DMS153 treated with DMSO at 0.1 percent for 48 hours (cell line): ENCODE results near the gene FGF12.

Source experiments
- DNase-seq: peaks from one replicate; lab custom pipeline; 2025; ENCODE audit not compliant: unreplicated experiment; lab: John Stamatoyannopoulos, UW

Gene FGF12

DNA sequence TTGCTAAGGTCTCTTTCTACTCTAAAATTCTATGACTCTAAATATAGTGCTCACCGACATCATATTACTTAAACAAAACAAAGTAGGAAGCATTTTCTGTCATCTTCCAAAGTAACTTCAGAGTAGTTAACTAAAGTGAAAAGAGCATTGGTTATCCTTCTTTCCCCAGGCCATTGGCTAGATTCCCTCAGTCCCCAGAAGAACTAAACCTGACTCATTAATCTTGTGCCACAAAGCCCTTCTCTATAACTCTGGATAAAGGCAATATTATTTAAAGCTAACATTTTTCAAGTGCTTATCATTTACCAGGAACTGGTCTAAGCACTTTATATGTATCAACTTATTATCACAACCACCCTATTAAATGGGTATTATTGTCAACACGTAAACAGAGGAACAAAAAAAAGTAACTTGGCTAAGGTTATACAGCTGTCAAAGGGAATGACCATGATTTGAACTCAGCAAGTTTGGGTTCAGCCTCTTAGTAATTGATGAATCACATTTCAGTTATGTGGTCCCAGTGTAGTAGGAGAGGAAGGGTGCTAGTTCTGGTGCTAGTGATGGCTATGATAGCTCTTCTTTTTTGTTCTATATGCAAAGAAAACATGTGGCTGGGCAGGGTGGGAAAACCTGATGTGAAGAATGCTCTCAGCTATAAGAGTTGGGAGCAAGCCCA lies 304.9 kb downstream of the FGF12 start:
- no peak for DNase-seq

DNA sequence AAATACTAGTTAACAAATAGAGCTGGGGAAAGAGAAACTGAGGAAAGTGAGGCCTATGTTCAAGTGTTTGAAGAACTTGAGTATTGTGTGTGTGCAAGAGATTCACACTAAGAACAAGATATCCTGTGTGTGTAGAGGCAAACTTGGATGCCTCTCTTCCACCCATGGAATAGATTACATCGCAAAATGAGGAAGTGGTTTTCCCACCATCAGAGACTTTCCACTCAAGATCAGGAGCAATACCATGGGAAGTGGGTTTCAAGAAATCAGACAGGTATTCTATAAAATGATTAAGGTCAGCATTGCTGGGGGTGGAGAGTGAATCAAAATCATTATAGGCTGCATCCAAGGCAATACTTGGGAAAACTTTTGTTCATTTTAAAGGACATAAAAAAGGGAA lies 308.0 kb downstream of the FGF12 start:
- no peak for DNase-seq

DNA sequence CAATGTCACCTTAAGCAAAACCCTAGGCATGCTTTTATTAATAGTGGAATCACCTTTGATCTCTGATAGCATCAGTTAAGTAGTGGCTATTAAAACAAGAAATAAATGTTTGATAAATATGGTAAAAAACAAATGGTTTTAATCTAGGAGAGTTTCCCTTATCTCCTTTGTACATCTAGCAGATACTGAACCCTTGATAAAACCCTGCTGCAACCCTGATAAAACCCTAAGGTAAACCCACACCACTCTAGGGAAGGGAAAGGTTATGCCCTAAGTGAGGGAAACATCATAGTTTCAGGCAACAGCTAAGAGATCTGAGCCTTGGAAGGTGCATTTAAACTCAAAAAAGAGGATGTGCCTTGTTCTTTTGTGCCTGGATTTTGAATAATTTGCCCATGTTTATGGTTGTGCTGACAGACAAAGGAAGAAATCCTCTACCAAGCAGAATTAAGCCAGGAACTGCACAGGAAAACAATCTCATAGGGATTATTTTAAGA lies 309.7 kb downstream of the FGF12 start:
- no peak for DNase-seq

DNA sequence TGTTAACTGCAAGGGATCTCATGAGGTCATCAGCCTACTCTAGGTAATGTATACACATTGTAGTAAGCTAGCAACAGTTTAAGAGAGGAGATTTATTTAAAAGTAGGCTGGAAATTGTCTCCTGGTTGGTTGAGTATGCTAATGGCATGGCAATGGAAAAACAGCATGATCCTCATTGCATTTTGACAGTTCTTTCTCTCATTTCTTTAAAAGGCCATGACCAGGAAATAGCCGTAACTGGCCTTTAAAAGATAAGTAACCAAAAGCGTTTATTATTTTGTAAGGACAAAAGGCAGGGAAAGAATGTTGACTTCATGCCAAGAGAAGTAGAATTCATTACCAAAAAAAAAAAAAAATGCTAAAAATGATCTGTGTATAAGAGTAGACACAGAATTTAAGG lies 310.3 kb downstream of the FGF12 start:
- no peak for DNase-seq

DNA sequence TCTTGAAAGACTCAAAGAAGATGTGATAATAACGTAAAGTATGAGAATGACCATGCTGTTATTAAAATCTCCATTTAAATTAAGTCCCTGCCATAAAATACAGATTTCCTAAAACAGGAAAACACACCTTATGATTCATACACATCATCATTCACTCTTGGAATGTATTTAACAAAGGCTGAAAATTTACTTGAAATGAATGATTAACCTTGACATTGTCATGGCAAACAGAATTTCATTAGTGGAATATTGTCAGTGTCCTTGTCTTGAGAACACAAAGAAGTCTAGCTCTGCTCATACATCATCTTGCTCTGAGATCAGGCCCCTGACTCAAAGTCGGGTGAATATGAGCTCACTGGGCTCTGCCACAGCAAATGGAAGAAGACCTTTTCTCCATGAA lies 313.9 kb downstream of the FGF12 start:
- no peak for DNase-seq

DNA sequence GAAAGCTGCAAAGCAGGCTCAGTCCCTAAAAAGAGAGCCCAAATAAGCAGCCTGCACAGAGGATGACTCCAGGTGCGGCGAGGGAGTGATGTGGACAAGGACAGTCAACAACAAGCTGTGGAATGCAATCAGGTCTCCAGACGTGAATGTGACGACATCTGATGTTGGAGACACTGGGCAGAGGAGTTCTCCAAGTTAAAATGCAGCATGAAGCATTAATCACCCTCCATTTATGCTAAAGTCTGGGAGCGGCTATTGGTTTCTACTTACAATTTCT lies 316.7 kb downstream of the FGF12 start:
- DNase-seq: no peak

DNA sequence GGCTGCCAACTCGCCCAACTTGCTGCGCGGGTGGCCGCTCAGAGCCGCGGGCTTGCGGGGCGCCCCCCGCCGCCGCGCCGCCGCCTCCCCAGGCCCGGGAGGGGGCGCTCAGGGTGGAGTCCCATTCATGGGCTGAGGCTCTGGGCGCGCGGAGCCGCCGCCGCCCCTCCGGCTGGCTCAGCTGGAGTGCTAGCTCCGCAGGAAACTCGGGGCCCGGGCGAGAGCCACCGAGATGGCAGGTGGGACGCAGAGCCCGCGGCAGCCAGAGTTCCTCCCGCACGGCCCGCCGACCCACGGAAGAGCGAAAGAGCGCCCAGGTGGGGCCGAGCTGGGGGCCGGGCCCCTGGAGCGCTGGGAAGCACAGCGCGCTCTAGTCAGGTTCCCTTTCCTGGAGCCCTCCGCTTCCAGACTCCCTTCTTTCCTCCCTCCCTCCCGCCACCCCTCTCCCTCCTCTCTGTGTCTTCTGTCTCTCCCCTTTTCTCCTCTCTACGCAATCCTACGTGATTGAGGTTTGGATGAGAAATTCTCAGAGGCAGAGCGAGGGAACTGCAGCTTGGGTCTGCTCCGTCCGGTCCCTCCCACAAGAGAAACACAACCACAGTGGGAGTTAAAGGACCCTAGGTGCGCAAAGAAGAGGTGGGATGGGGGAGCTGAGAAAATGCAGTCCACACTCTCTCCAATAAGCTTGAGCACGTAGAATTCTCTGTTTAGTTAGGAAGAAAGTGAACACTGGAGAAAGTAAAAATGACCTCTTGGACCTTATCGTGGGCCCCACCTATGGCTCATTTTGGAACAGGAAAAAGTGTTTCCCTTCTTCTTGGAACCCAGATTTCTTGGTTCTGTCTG lies 317.3 kb downstream of the FGF12 start:
- peak; percentile 19 for DNase-seq

DNA sequence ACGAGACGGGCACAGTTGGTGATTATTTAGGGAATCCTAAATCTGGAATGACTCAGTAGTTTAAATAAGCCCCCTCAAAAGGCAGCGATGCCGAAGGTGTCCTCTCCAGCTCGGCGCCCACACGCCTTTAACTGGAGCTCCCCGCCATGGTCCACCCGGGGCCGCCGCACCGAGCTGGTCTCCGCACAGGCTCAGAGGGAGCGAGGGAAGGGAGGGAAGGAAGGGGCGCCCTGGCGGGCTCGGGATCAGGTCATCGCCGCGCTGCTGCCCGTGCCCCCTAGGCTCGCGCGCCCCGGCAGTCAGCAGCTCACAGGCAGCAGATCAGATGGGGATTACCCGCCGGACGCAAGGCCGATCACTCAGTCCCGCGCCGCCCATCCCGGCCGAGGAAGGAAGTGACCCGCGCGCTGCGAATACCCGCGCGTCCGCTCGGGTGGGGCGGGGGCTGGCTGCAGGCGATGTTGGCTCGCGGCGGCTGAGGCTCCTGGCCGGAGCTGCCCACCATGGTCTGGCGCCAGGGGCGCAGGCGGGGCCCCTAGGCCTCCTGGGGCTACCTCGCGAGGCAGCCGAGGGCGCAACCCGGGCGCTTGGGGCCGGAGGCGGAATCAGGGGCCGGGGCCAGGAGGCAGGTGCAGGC lies 318.0 kb downstream of the FGF12 start:
- no peak for DNase-seq

DNA sequence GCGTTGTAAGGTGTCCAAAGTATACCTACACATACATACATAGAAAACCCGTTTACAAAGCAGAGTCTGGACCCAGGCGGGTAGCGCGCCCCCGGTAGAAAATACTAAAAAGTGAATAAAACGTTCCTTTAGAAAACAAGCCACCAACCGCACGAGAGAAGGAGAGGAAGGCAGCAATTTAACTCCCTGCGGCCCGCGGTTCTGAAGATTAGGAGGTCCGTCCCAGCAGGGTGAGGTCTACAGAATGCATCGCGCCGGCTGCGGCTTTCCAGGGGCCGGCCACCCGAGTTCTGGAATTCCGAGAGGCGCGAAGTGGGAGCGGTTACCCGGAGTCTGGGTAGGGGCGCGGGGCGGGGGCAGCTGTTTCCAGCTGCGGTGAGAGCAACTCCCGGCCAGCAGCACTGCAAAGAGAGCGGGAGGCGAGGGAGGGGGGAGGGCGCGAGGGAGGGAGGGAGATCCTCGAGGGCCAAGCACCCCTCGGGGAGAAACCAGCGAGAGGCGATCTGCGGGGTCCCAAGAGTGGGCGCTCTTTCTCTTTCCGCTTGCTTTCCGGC lies 318.6 kb downstream of the FGF12 start:
- no peak for DNase-seq

DNA sequence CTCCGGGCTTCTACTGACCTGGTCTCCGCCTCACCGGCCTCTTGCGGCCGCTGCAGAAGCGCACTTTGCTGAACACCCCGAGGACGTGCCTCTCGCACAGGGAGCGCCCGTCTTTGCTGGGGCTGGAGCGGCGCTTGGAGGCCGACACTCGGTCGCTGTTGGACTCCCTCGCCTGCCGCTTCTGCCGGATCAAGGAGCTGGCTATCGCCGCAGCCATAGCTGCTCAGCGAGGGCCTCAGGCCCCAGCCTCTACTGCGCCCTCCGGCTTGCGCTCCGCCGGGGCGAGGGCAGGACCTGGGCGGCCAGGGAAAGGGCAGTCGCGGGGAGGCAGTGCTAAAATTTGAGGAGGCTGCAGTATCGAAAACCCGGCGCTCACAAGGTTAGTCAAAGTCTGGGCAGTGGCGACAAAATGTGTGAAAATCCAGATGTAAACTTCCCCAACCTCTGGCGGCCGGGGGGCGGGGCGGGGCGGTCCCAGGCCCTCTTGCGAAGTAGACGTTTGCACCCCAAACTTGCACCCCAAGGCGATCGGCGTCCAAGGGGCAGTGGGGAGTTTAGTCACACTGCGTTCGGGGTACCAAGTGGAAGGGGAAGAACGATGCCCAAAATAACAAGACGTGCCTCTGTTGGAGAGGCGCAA lies 319.2 kb downstream of the FGF12 start:
- DNase-seq: no peak

DNA sequence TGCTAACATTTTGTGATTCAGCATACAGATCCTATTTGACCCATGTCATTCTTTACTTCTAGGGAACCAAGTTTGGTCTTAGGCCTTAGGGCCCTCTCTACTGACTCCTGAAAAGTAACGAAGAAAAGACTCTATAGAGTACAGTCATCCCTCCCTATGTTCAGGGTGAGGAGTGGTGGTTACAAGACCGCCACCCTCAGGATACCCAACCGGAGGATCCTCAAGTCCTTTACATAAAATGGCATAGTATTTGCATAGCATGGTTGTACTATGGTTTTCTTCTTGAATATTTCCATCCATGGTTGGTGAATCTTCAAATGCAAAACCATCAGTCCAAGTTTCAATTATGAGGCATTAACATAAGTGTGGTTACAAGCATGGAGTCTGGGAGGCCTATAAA lies 327.6 kb downstream of the FGF12 start:
- no peak for DNase-seq

DNA sequence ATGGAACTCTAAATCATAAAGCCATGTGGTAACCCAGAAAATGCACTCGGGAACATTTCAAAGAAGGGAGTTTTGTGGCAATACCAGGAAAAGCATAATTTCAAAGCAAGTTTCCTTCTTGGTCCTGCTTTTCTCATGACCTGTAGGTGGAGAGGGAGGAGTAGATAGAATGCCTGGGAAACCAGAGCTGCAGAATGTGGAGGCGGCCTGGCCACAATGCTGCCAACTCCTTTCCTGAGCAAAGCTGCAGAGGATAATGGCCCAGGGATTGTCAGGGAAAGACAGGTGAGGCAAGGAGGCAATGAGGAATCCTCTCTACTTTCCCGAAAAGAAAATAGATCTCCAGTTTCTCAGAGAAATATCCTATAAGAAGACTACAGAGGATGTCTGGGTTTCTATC lies 330.3 kb downstream of the FGF12 start:
- DNase-seq: no peak

DNA sequence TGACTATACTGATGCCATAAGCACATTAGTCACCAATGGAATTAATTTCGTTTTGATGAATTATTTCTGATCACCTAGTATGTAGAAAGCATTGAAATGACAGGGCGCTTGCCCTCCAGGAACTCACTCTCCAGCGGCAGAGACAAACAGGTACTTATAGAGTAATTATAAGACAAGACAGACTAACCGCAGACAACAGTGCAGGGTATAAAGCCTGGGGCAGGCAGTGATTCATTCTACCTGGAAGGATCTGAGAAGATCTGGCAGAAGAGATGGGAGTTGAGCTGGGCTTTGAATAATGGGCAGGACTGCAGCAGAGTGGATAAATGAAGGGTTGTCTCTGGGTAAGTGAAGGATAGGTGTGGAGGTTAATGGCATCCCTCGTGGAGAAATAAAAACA lies 331.8 kb downstream of the FGF12 start:
- DNase-seq: no peak

DNA sequence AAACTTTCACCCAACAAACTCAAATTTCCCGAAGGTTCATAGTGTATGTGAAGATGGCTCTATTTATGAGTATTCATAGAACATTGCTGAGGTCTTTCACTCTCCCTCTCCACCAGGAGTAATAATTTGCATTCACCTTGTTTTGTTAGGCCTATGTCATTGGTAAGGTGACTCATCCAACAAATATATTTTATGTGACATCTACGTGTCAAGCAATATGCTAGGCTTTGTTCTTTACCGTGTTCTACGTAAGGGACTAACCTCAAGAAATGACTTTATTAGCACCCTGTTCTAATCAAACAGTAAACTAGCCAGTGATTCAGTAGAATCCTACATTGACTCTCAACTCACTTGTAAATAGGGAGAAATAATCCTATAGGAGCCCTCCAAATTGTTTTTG lies 334.4 kb downstream of the FGF12 start:
- DNase-seq: no peak

DNA sequence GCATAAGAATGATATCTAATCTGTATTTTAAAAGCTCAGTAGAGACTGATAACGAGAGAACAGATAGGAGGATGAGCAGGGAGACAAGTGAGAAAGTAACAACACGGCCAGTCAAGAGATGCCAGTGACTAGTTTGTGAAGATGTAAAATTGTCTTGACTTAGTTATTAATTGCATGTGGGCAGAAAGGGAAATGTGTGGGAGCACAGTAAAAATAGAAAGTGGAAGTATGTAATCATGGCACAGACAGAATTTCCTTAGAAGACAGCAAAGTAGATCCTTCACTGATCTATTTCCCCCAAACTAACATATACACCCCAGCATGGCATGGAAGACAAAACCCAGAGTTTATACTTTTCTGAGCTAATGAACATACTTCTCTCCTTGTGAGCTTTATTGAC lies 344.5 kb downstream of the FGF12 start:
- DNase-seq: no peak

DNA sequence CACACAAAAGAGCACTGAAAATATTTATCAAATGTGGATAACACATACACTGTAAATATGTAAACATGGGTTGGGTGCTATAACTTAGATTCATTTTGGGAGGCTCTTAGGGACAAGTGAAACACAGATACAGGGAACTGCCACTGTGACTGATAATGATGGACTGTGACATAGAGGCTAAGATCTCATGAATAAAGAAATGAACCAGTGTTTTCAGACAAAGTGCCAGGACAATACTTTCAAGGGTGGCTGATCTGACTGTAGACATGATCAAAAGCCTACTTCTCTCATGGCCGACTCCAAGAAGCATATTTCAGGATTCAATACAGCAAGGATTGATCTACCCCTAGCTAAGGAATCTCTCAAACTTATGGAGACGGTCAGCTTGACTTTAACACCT lies 353.8 kb downstream of the FGF12 start:
- no peak for DNase-seq

DNA sequence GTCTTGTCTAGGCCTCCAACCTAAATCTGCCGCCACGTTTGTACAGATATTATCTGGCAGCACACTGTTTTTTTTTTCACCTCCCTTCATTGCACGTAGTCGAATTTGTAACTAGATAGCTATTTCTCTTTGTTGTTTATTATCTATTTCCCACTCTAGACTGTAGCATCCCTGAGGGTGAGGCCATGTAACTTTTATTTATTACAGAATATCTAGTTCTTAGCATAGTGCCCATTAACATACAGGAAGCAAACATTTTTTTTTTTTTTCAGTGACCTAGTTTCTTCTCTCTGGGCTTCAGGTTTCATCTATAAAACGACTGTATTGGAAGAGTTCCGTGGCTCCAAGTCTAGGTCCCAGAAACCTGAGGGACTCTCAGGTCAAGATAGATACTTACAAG lies 354.3 kb downstream of the FGF12 start:
- peak; percentile 21 for DNase-seq

DNA sequence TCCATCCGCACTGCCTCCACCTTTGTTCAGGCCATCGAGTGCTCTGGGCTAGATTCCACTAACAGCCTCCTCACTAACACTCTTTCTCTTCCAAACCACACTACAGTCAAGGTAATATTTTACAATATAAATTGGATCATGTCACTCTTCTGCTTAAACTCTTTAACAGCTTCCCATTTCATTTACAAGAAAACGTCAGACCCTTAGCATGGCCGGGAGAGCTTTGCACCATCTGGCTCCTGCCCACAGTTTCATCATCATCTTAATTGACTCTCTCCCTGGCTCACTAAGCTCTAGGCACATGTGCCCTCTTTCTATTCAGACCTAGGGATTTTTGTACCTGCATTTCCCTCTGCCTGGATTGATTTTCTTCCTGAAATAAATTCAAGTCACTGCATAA lies 354.7 kb downstream of the FGF12 start:
- DNase-seq: peak; percentile 29

DNA sequence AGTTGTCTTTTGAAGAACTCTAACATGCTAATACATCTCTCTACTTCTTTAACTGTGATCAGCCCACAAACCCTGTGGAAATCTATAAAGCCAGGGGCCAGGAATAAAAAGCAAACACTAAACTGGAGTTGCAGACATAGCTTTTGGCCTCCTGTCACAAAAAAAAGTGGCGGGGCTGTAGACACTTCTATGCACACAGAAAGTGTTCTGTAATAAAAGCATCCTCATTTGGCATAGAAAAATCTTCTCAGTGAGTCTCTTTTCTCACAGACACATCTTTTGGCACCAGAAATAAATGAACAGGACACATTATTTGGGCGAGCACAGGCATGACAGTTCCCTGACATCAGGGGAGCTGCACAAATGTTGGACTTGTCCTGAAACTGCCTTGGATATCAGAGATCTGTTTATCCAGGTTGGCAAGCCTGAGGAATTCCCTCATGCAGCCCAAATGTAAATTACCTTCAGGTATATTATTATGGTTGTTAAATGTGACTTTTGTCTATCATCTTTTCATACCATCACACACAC lies 355.4 kb downstream of the FGF12 start:
- DNase-seq: no peak

DNA sequence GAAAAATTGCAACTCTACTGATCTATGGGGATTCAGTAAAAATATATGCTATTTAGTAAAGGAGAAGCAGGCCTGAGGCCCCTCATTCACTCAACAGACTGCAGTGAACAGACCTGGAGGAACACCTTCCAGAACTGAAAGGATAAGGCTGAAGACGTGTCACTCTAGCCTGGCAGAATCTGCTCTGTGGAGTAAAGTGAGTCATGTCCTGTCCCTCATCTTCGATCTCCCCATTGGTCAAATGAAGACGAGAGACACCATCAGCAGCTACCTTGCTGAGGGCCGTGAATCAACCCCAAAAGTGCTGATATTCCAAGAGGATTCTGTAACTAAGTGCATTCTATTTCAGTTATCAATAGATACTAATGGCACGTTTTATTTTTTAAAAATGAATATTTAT lies 359.7 kb downstream of the FGF12 start:
- no peak for DNase-seq

DNA sequence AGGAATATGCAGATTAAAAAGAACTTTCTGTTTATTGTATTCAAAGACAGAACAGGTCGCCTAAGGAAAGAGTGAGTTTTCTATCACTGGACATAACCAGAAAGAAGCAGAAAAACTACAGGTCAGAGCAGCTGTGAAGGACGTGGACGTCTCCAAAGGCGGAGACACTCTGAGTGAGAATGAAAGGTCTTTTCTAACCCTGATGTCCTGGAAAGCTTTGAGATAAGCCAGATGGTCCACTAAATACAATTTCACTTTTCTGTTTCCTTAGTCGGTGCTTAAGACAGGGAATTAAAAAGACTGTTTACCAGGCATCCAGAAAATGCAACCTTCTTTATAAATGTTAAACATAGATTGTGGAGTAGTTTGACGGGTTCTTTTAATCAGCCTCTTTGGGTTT lies 360.4 kb downstream of the FGF12 start:
- DNase-seq: no peak
